Activated T-cell treated with anti-CD3 and anti-CD28 coated beads, Interleukin-2, amount 50 U/mL, for 72 hours (primary cell): Measurements from ENCODE around the gene SPCS2. TPM values are rescaled to one million over a fixed set of nuclear protein-coding genes. Genes with fewer than 3 reads are reported as not detected.

Experiments used
- ATAC-seq, 2 donors: fragments of 150-1000 bp; cut with Tn5 transposase; replicated peaks in 1 of 2; 2 replicates each; pipeline ENCODE4 v1.10.0; 2021; ENCODE audit warnings: moderate library complexity in 2 of 2, mild to moderate bottlenecking in 1 of 2
- DNase-seq, 2 donors: peaks; one replicate each; pipeline ENCODE4 v3.0.0; 2021 to 2022; ENCODE audit warnings: mixed read lengths in 1 of 2
- H3K27ac Mint-ChIP-seq: one replicate; pipeline ENCODE4 v1.8.0; 2022; ENCODE audit warnings: mild to moderate bottlenecking, moderate library complexity, mixed read lengths
- H3K27me3 Mint-ChIP-seq: one replicate; pipeline ENCODE4 v1.8.0; 2022; ENCODE audit warnings: low read depth, mixed read lengths
- H3K36me3 Mint-ChIP-seq, 2 donors: one replicate each; pipeline ENCODE4 v1.8.0; 2022; ENCODE audit warnings: mixed read lengths in 2 of 2, mild to moderate bottlenecking in 1 of 2; ENCODE audit not compliant: insufficient read depth in 2 of 2
- H3K4me1 Mint-ChIP-seq: one replicate; pipeline ENCODE4 v1.8.0; 2022; ENCODE audit warnings: low read depth, mixed read lengths
- H3K4me3 Mint-ChIP-seq, 2 donors: one replicate each; pipeline ENCODE4 v1.8.0; 2022; ENCODE audit warnings: mild to moderate bottlenecking in 2 of 2, mixed read lengths in 2 of 2, moderate library complexity in 2 of 2
- H3K9me3 Mint-ChIP-seq, 2 donors: one replicate each; pipeline ENCODE4 v1.8.0; 2022; ENCODE audit warnings: mixed read lengths in 2 of 2
- total RNA-seq, 2 donors: library from RNA; stranded (reverse); gene quantifications; one replicate each; pipeline ENCODE4 v1.2.3, GENCODE V29; 2022

Gene SPCS2
- total RNA-seq, 2 donors from 2014 or later: 154 to 160 TPM

- Mint-ChIP-seq H3K4me3 (no peak overlapping the region), H3K36me3 (peaks cover 0 to 3% of the 10 kb centered on the region in 2 donors), H3K9me3 (no peaks in the 10 kb centered on the region), H3K27me3 (no peaks in the 10 kb centered on the region), H3K27ac (no peak overlapping the region), H3K4me1 (peaks cover 18% of the 10 kb centered on the region)
- no peak for ATAC-seq
- DNase-seq: no peak
These were observed 15.3 kb upstream of the SPCS2 start for GRCh38 chr11:74933765-74934164.

DNA sequence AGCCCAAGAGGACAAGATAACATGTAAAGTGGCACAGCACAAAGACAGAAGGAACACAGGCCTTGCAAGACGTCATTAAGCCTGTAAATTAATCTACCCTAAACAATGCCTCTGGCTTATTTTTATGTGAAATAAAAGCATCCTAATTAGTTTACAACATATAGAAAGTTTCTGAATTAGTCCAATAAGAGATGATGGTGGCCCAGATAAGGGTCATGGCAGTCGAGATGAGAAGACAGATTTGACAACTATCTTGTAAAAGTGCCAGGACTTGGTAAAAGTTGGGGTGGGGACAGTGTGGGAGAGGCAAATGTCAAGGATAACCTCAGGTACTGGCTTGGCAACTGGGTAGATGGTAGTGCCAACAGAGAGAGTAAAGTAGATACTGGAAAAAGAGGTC, 13.8 kb upstream of the SPCS2 start:
- no peak for ATAC-seq
- Mint-ChIP-seq H3K9me3 (no peaks in the 10 kb centered on the region), H3K27ac (no peak overlapping the region)

GRCh38 chr11:74936087-74936486, 13.0 kb upstream of the SPCS2 start:
- no peak overlapping the region for H3K4me3 Mint-ChIP-seq
- no peak overlapping the region for H3K27ac Mint-ChIP-seq
- H3K36me3 Mint-ChIP-seq: peaks cover 1 to 5% of the 10 kb centered on the region in 2 donors
- H3K9me3 Mint-ChIP-seq: no peaks in the 10 kb centered on the region
- no peak for DNase-seq
- H3K27me3 Mint-ChIP-seq: no peaks in the 10 kb centered on the region
- peaks cover 18% of the 10 kb centered on the region for H3K4me1 Mint-ChIP-seq
- no peak for ATAC-seq

More for the DNA sequence above, 13.8 kb upstream of the SPCS2 start:
- Mint-ChIP-seq H3K4me3 (no peak overlapping the region), H3K36me3 (peaks cover 1 to 5% of the 10 kb centered on the region in 2 donors), H3K27me3 (no peaks in the 10 kb centered on the region), H3K4me1 (peaks cover 18% of the 10 kb centered on the region)
- no peak for DNase-seq

DNA sequence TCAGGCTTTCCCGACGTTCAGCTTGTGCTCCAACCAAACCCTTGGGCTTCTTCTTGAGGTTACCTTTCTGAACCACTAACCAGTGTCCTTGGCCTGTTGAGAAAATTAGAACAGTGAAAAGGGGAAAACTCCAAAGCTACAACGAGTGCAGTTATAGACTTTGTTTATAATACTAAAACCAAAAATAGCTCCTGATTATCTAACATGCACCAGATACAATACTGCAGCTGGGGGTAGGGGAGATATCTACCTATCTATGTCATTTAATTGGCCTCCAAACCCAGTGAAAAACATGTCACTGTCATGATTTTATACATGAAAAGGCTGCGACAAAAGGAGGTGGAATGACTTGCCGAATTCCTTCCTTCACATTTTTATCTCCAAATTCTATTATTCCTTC, 12.1 kb upstream of the SPCS2 start:
- H3K27me3 Mint-ChIP-seq: no peaks in the 10 kb centered on the region
- peaks cover 17% of the 10 kb centered on the region for H3K4me1 Mint-ChIP-seq
- DNase-seq: no peak
- H3K27ac Mint-ChIP-seq: no peak overlapping the region
- peaks cover 1 to 5% of the 10 kb centered on the region in 2 donors for H3K36me3 Mint-ChIP-seq
- H3K4me3 Mint-ChIP-seq: no peak overlapping the region
- H3K9me3 Mint-ChIP-seq: no peaks in the 10 kb centered on the region
- ATAC-seq: no peak

- peaks cover 14% of the 10 kb centered on the region for H3K4me1 Mint-ChIP-seq
- ATAC-seq (no peak), DNase-seq (no peak)
- H3K4me3 Mint-ChIP-seq: no peak overlapping the region
- no peaks in the 10 kb centered on the region for H3K9me3 Mint-ChIP-seq
- peaks cover 1 to 5% of the 10 kb centered on the region in 2 donors for H3K36me3 Mint-ChIP-seq
- no peak overlapping the region for H3K27ac Mint-ChIP-seq
- no peaks in the 10 kb centered on the region for H3K27me3 Mint-ChIP-seq
These were observed 11.2 kb upstream of the SPCS2 start for GRCh38 chr11:74937696-74938475.

DNA sequence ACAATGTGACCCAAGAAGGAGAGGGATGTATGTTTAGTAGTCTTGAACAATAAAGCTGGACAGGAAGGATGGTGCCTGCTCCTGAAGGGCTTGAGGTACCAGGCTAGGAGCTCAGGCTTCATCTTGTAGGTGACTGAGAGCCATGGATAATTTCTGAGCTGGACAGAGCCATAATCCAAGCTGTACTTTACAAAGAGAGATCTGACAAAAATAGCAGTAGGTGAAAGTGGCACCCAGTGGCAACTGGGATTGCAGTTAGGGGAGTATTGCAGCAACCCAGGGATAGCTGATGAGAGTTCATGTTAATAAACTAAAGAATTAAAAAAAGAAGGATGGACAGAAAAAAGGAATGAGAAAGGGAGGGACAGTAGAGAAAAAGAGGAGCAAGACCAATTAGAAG, 7.6 kb upstream of the SPCS2 start:
- no peaks in the 10 kb centered on the region for H3K27me3 Mint-ChIP-seq
- H3K36me3 Mint-ChIP-seq: peaks cover 1 to 4% of the 10 kb centered on the region in 2 donors
- DNase-seq (no peak), ATAC-seq (no peak)
- H3K4me3 Mint-ChIP-seq: no peak overlapping the region
- peaks cover 39% of the 10 kb centered on the region for H3K4me1 Mint-ChIP-seq
- H3K27ac Mint-ChIP-seq: peak overlapping the region; percentile 85
- peaks cover 0 to 2% of the 10 kb centered on the region in 2 donors for H3K9me3 Mint-ChIP-seq

DNA sequence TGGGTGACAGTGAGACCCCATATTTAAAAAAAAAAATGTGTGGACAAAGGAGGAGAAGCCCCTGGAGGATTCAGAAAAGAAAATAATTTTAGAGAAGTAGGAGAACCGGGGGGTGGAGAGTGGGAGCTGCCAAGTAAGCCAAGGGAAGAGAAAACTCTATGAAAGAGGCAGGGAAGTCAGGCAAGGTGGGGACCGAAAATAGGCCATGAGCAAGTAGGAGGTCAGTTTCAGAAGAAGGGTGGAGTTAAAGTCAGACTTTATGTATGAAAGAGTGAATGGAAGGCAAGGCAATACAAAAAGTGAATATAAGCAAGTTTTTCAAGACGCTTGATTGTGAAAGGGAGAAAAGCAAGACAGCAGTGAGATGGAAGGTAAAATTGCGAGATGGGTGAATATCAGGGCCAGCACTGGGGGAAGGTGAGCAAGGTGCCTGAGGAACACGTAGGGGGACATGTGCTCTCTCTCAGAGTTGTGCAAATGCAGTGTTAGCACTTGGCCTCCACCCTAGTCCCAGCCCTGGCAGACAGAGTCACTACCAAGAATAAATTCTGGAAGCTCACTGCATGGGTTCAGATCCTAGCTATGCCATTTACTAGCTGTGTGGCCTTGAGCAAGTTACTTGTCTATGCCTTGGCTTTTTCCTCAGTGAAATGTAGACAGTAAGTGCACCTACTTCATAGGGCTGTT, 6.8 kb upstream of the SPCS2 start:
- no peak overlapping the region for H3K27ac Mint-ChIP-seq
- no peak overlapping the region for H3K4me3 Mint-ChIP-seq
- no peaks in the 10 kb centered on the region for H3K27me3 Mint-ChIP-seq
- peaks cover 40% of the 10 kb centered on the region for H3K4me1 Mint-ChIP-seq
- peaks cover 1 to 4% of the 10 kb centered on the region in 2 donors for H3K36me3 Mint-ChIP-seq
- DNase-seq: no peak
- H3K9me3 Mint-ChIP-seq: peaks cover 0 to 2% of the 10 kb centered on the region in 2 donors
- ATAC-seq: no peak

- Mint-ChIP-seq H3K9me3 (peaks cover 0 to 2% of the 10 kb centered on the region in 2 donors), H3K27ac (peak overlapping the region; percentile 100), H3K4me1 (peaks cover 79% of the 10 kb centered on the region), H3K36me3 (peaks cover 13 to 20% of the 10 kb centered on the region in 2 donors), H3K27me3 (no peaks in the 10 kb centered on the region), H3K4me3 (peak overlapping the region; percentile 98 to 99)
- ATAC-seq: peak; percentile 12
- DNase-seq: no peak
These were observed 544 bp upstream of the SPCS2 start for GRCh38 chr11:74948546-74948897.

DNA sequence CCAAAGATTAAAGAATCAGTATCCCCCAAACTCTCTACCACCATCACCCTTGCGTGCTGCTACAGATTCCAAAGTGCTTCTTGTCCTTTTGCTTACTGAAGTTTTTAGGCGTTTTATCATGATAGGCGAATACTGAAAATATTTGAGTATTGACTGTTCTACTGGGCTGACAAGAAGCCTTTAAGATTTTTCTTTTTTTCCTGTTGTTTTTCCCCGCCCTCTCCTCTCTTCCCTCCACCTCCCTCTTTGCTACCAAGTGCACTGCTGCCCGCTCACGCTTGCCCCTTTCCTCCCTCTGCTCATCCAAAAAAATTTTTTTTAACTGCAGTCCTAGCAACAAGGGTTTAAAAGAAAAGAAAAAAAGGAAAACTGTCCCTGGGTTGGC, 679 bp downstream of the SPCS2 start:
- Mint-ChIP-seq H3K9me3 (peaks cover 0 to 2% of the 10 kb centered on the region in 2 donors), H3K36me3 (peaks cover 13 to 26% of the 10 kb centered on the region in 2 donors), H3K4me3 (peak overlapping the region; percentile 98 to 99), H3K27me3 (no peaks in the 10 kb centered on the region), H3K27ac (peak overlapping the region; percentile 100), H3K4me1 (peaks cover 80% of the 10 kb centered on the region)
- ATAC-seq (no peak), DNase-seq (no peak)

DNA sequence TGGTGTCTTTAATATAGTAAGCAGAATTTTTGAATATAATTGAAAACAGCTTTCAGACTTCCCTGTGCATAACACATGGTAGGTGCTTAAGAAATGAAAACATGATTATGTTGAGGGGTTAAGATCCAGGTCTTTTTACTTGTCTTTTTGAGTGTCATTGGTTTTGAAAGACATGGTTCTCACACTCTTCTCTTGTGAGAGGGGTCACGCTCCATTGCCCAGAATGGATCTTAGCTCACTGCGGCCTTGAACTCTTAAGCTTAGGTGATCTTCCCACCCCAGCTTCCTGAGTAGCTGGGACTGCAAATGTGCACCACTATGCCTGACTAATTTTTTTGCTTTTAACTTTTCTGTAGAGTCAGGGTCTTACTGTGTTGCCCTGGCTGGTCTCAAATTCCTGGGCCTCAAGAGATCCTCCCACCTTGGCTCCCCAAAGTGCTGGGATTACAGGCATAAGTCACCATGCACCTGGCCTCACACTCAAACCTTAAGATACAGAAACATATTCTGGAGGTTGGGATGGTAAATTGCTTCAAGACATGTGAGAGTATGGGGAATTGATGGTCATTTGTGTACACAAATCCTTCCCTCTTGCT, 1.4 kb downstream of the SPCS2 start:
- Mint-ChIP-seq H3K4me1 (peaks cover 80% of the 10 kb centered on the region), H3K27ac (peak overlapping the region; percentile 100), H3K36me3 (peaks cover 14 to 27% of the 10 kb centered on the region in 2 donors)

GRCh38 chr11:74951226-74951625, 2.2 kb downstream of the SPCS2 start:
- DNase-seq (no peak), ATAC-seq (no peak)
- Mint-ChIP-seq H3K4me1 (peaks cover 75% of the 10 kb centered on the region), H3K4me3 (peak overlapping the region; percentile 98 to 99), H3K36me3 (peaks cover 14 to 27% of the 10 kb centered on the region in 2 donors), H3K27ac (peak overlapping the region; percentile 100), H3K27me3 (no peaks in the 10 kb centered on the region), H3K9me3 (peaks cover 0 to 2% of the 10 kb centered on the region in 2 donors)

More for the DNA sequence above, 1.4 kb downstream of the SPCS2 start:
- ATAC-seq (no peak), DNase-seq (no peak)
- no peaks in the 10 kb centered on the region for H3K27me3 Mint-ChIP-seq
- H3K4me3 Mint-ChIP-seq: peak overlapping the region; percentile 98 to 99
- H3K9me3 Mint-ChIP-seq: peaks cover 0 to 2% of the 10 kb centered on the region in 2 donors

GRCh38 chr11:74952752-74953151, 3.7 kb downstream of the SPCS2 start:
- Mint-ChIP-seq H3K27ac (no peak overlapping the region), H3K9me3 (no peaks in the 10 kb centered on the region), H3K36me3 (peaks cover 16 to 26% of the 10 kb centered on the region in 2 donors), H3K4me3 (peak overlapping the region in 1 of 2 donors; percentile 18), H3K4me1 (peaks cover 82% of the 10 kb centered on the region), H3K27me3 (no peaks in the 10 kb centered on the region)
- no peak for ATAC-seq
- DNase-seq: no peak

GRCh38 chr11:74953451-74953850, 4.4 kb downstream of the SPCS2 start:
- Mint-ChIP-seq H3K9me3 (no peaks in the 10 kb centered on the region), H3K4me3 (no peak overlapping the region), H3K27me3 (no peaks in the 10 kb centered on the region), H3K36me3 (peaks cover 16 to 26% of the 10 kb centered on the region in 2 donors), H3K27ac (no peak overlapping the region), H3K4me1 (peaks cover 83% of the 10 kb centered on the region)
- ATAC-seq (no peak), DNase-seq (no peak)
